Ishikawa (cell line): ENCODE measurements around the gene HSD11B1.

Experiments
- CEBPB ChIP-seq: IDR thresholded peaks from 2 replicates; pipeline ENCODE4 v1.6.1; 2012
- CREB1 ChIP-seq: IDR thresholded peaks from 2 replicates; pipeline ENCODE4 v1.6.1; 2012; ENCODE audit warnings: low read depth
- EGR1 ChIP-seq: IDR thresholded peaks from 2 replicates; pipeline ENCODE4 v1.6.1; 2012
- EP300 ChIP-seq: IDR thresholded peaks from 2 replicates; pipeline ENCODE4 v1.6.1; 2012; ENCODE audit warnings: borderline replicate concordance
- FOXM1 ChIP-seq: IDR thresholded peaks from 2 replicates; pipeline ENCODE4 v1.6.1; 2012; ENCODE audit warnings: low read depth, borderline replicate concordance
- MAX ChIP-seq: IDR thresholded peaks from 2 replicates; pipeline ENCODE4 v1.6.1; 2012
- NFIC ChIP-seq: IDR thresholded peaks from 2 replicates; pipeline ENCODE4 v1.6.1; 2012
- RAD21 ChIP-seq: IDR thresholded peaks from 2 replicates; pipeline ENCODE4 v1.6.1; 2012; ENCODE audit warnings: low read depth
- REST ChIP-seq: IDR thresholded peaks from 2 replicates; pipeline ENCODE4 v1.6.1; 2012; ENCODE audit warnings: low read depth, mild to moderate bottlenecking
- TAF1 ChIP-seq: IDR thresholded peaks from 2 replicates; pipeline ENCODE4 v1.6.1; 2012; ENCODE audit warnings: low read depth, mild to moderate bottlenecking
- TCF12 ChIP-seq: IDR thresholded peaks from 2 replicates; pipeline ENCODE4 v1.6.1; 2012; ENCODE audit warnings: low read depth
- TEAD4 ChIP-seq: IDR thresholded peaks from 2 replicates; pipeline ENCODE4 v1.6.1; 2012
- USF1 ChIP-seq: IDR thresholded peaks from 2 replicates; pipeline ENCODE4 v1.6.1; 2012
- YY1 ChIP-seq: IDR thresholded peaks from 2 replicates; pipeline ENCODE4 v1.6.1; 2012; ENCODE audit warnings: low read depth
- ZBTB7A ChIP-seq: IDR thresholded peaks from 2 replicates; pipeline ENCODE4 v1.6.1; 2012; ENCODE audit warnings: low read depth

HSD11B1 gene

GRCh38 chr1:209752890-209753289 is 48.2 kb downstream of the HSD11B1 start:
- no peak for TF ChIP-seq EP300
- no peak for TF ChIP-seq FOXM1
- no peak for TF ChIP-seq ZBTB7A
- TF ChIP-seq EGR1 = no peak
- no peak for TF ChIP-seq USF1
- TF ChIP-seq CREB1 = no peak
- TF ChIP-seq RAD21 = no peak
- no peak for TF ChIP-seq MAX
- no peak for TF ChIP-seq REST
- TF ChIP-seq TEAD4 = no peak
- no peak for TF ChIP-seq YY1
- no peak for TF ChIP-seq NFIC
- no peak for TF ChIP-seq TAF1
- no peak for TF ChIP-seq CEBPB
- TF ChIP-seq TCF12 = no peak

GRCh38 chr1:209755256-209755655 is 50.6 kb downstream of the HSD11B1 start:
- TF ChIP-seq CEBPB (no peak), TEAD4 (no peak)

- TF ChIP-seq NFIC (no peak), EGR1 (no peak), RAD21 (no peak), TCF12 (no peak)
These were observed 51.4 kb downstream of the HSD11B1 start, which contains the start of gene TRAF3IP3 for GRCh38 chr1:209755926-209756614. Gene TRAF3IP3, plus strand, starts transcription at chr1:209756053. Its CDS starts 3,987 bp downstream, at chr1:209760040.

GRCh38 chr1:209756615-209757445 is 52.2 kb downstream of the HSD11B1 start:
- TF ChIP-seq CEBPB (no peak), CREB1 (no peak), YY1 (no peak), MAX (no peak)

- TF ChIP-seq REST = no peak
- no peak for TF ChIP-seq TEAD4
- TF ChIP-seq CREB1 = no peak
- no peak for TF ChIP-seq MAX
- no peak for TF ChIP-seq EP300
These were observed 53.8 kb downstream of the HSD11B1 start for GRCh38 chr1:209758400-209758799.

GRCh38 chr1:209759829-209760359 is 55.2 kb downstream of the HSD11B1 start:
- TF ChIP-seq NFIC = no peak
- no peak for TF ChIP-seq EP300
- TF ChIP-seq EGR1 = no peak
- TF ChIP-seq REST = no peak
